Ishikawa (cell line): Measurements from ENCODE around the gene STUM.

ENCODE experiments used
- MAX ChIP-seq: IDR thresholded peaks from 2 replicates; pipeline ENCODE4 v1.6.1; 2012
- RAD21 ChIP-seq: IDR thresholded peaks from 2 replicates; pipeline ENCODE4 v1.6.1; 2012; ENCODE audit warnings: low read depth

GRCh38 chr1:226552061-226552460 lies 3.5 kb downstream of the STUM start:
- TF ChIP-seq RAD21 (no peak), MAX (no peak)
